Subcutaneous adipose tissue (tissue), 4 donors: Measurements from ENCODE around the gene TRMT1. TPM values are rescaled to one million over a fixed set of nuclear protein-coding genes. Genes with fewer than 3 reads are reported as not detected.

Source experiments
- total RNA-seq, 4 donors: library from RNA; depleted of rRNA; stranded (reverse); fragments of >200 nt; gene quantifications; one replicate each; pipeline ENCODE4 v1.1.0, GENCODE V29; 2016
- TF ChIP-seq, protein P1 (sequence below): fragments of 450-650 bp; IDR thresholded peaks from one replicate; pipeline ENCODE4 v1.5.1; 2016; ENCODE audit warnings: low read depth, mild to moderate bottlenecking, control low read depth, antibody characterized with exemption, moderate library complexity

The TRMT1 gene
- total RNA-seq, 4 donors from 2014 or later = 19.5 to 35.6 (median 27.2) TPM

DNA sequence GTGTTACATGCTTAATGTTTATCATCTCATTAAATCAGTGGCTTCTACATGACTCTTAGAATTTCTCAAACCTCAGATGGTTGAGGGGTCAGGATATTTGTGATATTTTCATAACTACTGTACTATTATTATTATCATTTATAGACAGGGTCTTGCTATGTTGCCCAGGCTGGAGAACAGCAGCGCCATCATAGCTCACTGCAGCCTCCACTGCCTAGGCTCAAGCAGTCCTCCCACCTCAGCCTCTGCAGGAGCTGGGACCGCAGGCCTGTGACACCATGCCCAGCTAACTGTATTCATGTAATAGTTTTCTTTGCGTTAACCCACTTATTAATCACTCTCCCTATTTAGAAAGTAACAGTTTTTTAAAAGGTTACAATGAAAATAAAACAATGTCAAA, 43.2 kb upstream of the TRMT1 start:
- TF ChIP-seq, protein P1, sequence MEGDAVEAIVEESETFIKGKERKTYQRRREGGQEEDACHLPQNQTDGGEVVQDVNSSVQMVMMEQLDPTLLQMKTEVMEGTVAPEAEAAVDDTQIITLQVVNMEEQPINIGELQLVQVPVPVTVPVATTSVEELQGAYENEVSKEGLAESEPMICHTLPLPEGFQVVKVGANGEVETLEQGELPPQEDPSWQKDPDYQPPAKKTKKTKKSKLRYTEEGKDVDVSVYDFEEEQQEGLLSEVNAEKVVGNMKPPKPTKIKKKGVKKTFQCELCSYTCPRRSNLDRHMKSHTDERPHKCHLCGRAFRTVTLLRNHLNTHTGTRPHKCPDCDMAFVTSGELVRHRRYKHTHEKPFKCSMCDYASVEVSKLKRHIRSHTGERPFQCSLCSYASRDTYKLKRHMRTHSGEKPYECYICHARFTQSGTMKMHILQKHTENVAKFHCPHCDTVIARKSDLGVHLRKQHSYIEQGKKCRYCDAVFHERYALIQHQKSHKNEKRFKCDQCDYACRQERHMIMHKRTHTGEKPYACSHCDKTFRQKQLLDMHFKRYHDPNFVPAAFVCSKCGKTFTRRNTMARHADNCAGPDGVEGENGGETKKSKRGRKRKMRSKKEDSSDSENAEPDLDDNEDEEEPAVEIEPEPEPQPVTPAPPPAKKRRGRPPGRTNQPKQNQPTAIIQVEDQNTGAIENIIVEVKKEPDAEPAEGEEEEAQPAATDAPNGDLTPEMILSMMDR = no peak

DNA sequence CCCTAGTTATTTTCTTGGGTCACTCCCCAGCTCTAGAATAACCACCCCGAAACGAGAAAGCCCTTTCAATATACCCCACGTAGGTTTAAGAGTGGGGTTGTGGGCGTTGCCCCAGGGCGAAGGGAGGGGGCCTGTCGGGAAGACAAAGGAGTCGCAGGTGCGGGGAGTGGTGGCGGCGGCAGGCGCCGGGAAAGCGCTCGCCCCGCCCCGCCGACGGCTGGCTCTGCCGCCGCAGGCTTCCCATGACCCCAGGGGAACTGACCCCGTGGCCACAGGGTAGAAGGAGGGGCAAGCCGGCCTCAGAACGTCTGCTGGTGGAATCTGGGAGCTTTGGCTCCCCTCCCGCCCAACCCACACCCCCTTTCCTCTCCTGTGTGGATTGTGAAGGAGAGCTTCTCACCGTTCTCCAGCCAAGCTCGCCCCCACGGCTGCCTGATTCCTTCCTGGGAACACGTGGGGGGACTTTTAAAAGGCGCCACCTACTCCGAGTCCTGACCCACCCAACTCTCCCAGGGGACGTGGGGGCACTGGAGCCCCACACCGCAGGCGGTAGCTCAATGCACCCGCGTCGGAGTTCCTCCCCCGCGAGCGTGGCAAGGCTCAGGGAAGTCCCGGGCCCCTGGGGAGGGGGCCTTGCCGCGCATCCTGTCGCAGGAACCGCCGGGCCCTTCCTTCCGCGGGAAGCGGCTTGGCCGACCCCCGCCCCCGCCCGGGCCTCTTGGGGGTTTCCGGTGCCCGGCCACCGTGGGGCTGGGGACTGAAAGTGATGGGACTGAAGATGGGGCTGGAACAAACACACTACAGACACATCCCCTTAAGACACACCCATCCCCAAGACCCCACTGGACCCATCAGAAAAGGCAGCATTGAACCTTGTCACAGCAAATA, 39.2 kb upstream of the TRMT1 start:
- TF ChIP-seq, protein P1 = no peak

DNA sequence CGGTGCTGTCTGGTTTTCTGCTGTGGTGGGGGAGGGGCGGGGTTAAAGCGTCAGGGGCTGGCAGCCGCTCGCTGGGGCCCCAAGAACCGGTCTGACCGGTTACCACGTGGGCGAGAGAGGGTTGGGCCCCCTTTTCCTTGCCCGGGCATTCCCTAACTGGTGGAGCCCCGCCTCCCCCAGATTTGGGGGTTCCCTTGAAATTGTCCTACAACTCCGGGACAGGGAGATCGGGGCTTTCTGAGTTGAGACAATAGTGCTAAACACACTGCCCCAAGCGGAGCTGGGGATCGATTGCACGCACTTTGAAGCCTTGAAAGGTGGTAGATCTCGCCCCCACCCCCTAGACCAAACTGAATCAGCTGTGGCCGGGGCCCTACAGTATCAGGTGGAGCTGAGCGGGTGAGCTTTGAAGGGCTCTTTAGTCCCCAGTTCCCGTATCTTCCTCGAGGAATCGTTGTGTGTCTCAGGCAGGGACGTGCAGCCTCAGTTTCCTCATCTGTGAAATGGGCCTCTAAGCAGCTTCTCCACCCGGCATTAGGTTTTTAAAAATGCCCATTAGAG, 38.5 kb upstream of the TRMT1 start:
- TF ChIP-seq, protein P1 = no peak

DNA sequence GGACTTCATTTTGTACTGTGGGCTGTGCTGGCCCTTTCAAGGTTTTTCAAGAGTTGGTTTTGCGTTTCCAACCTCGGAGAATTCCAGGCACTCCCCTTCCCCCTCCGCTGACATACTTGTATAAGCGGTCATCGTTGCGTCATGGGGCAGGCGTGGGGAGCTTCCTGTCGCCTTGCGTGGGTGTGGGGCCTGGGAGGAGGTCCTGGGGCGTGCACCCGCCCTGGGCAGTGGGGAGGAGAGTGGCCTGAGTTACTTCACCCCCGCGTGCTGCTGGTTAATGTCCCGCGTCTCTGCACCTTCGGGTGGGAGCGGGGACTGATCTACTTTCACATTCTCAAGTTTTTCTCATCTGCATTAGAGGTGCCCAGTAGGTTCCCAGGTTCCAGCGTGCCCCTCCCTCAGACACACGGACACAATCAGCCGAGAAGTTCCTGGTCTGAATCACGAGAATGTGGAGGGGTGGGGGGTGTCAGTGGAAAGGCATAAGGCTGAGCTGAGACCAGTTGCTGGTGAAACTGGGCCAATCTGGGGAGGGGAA, 37.8 kb upstream of the TRMT1 start:
- TF ChIP-seq, protein P1 = no peak

- TF ChIP-seq, protein P1 = no peak
Measured at GRCh38 chr19:13153569-13154240, 37.2 kb upstream of the TRMT1 start.

DNA sequence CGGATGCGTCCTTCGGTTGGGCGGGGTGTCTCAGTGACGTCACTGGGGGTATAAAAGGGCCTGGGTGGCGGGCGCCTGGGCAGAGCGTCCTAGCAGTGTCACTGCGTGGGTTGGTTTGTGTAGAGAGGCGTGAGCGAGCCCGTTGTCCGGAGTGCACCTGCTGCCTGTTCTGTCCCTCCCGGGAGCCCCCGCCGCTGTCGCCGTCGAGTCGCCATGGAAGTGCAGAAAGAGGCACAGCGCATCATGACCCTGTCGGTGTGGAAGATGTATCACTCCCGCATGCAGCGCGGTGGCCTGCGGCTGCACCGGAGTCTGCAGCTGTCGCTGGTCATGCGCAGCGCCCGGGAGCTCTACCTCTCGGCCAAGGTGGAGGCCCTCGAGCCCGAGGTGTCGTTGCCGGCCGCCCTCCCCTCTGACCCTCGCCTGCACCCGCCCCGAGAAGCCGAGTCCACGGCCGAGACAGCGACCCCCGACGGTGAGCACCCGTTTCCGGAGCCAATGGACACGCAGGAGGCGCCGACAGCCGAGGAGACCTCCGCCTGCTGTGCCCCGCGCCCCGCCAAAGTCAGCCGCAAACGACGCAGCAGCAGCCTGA, 36.5 kb upstream of the TRMT1 start:
- TF ChIP-seq, protein P1 = no peak
